NCI-H446 (cell line): ENCODE measurements around the gene SLC17A8.
"Not testable (repeated sequence)": the region's sequence is repeated elsewhere in the genome, so short reads cannot be mapped to it uniquely, and the experiment has no call there.

ENCODE experiments used
- DNase-seq, 2 experiments: peaks; one replicate each; lab custom pipeline; 2025; lab: John Stamatoyannopoulos, UW

The SLC17A8 gene

GRCh38 chr12:100427078-100427477 lies 70.2 kb downstream of the SLC17A8 start:
- DNase-seq: no peak

GRCh38 chr12:100430251-100430650 lies 73.4 kb downstream of the SLC17A8 start:
- DNase-seq: not testable (repeated sequence)

- no peak for DNase-seq
These were observed 76.8 kb downstream of the SLC17A8 start for GRCh38 chr12:100433701-100434100.

- DNase-seq: no peak
These were observed 77.3 kb downstream of the SLC17A8 start for GRCh38 chr12:100434177-100434576.

DNA sequence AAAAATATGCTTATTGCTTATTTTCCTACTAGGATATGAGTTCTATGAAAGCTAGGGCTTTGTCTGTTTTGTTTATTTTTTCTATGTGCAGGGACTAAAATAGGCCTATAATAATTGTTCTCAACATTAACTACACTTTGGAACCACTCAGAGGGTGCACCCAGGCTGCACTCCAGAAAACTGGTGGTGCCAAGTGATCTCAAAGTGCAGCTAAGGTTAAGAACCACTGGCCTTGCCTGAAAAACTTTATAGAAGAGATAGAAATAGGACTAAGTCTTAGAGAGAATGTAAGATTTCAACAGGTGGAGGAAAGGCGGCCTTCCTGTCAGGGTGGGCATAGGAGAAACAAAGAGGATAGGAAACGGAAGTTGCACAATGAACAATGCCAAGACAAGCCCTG lies 79.1 kb downstream of the SLC17A8 start:
- DNase-seq: no peak

DNA sequence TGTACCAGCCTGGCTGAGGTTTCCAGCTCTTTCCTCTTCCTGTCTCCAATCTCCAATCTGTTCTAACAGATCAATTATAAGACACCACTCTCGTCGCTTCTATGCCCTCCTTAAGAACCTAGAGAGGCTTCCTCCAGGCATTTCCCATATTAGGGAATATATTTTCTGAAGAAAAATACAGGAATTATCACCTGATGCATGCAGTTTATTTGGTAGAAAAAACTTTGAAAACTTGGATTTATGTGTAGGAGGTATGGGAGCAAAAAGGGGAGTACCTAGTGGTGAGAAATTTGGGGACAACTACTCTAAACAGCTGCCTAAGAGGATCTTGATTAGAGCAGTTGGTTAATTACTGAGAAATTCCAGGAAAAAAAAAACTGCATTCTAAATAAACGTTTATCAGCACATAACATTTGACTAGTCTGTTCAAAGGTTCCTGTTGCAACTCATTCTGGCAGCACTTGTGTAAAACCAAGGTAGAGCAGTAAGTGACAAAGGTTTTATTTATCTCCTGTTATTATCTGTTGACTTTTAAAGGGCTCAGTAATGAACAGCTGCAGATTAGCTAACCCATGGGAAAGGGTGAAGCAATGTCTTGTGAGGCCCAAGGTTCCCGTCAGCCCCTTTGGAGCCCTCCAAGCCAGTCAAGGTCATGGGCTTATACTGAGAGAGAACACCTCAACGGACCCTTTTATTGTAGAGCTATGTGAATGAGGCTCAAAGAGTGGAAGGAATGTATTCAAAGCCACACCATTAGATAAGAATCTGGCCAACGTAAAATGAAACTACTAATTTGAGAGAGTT lies 80.4 kb downstream of the SLC17A8 start:
- no peak for DNase-seq

DNA sequence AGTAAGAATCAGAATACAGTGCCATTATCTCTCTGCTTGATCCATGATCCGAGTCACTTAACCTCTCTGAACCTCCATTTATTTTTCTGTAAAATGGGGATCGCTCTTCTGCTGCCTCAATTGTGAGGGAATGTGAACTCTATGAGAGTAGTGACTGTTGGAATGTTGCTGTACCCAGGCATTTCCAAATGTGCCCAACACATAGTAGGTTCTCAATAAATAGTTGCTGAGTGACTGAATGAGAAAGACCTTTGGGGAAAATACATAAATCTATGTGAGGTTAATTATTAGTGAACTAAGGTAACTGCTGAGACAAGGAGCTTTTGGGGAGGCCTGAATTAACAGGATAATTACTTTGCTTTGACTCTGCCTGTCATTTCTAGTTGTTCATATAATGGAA lies 82.9 kb downstream of the SLC17A8 start:
- no peak for DNase-seq

DNA sequence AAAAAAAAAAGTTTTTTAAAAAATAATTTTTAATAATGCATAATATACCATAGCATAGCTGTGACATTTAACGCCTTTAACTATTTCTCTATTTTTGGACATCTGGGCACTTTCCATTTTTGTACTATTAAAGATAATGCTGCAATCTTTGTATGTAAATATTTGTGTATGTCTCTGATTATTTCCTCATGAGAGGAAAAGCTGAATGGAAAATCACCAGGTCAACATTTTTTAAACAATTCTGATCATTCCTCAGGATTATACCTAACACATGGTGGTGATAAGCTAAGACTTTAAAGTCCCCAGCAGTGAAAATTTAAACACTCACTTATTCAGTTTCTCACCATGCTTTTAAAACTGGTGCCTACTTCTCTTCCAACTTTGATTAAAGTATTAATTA lies 85.5 kb downstream of the SLC17A8 start:
- DNase-seq: no peak

DNA sequence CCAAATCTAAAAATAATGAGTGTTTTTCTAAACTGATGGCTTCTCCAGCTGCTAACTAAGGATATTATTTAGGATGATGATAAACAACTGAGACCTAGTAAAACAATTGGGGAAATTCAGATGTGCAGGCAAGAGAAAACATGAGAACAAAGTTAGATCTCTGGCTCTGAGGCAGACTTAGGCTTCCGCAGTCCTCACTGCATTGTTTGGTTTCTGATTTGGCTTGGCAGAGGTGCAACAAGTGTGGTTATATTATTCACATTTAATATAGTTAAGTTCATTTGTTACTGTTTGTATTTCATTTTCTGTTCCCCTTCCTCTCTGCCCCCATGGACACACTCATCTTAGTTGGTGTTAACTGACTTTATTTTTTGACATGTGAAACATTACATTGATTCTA lies 86.6 kb downstream of the SLC17A8 start:
- DNase-seq: no peak

DNA sequence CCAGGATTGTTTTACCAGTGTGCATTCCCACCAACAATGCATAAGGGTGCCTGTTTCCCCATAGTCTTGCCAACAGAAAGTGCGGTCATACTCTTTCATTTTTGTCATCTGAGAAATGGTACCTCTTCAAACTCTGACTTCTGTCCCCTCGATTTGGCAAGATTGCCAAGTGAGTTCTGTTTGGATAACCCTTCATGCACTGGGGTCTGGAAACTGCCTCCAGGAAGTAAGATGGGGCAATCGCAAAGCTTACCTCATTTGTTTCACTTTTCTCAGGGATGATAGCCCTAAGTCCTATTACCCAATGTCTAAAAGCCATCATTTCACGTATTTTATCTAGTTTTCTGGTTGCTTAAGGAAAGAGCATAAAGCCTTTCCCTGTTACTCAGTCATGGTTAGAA lies 88.2 kb downstream of the SLC17A8 start:
- no peak for DNase-seq

DNA sequence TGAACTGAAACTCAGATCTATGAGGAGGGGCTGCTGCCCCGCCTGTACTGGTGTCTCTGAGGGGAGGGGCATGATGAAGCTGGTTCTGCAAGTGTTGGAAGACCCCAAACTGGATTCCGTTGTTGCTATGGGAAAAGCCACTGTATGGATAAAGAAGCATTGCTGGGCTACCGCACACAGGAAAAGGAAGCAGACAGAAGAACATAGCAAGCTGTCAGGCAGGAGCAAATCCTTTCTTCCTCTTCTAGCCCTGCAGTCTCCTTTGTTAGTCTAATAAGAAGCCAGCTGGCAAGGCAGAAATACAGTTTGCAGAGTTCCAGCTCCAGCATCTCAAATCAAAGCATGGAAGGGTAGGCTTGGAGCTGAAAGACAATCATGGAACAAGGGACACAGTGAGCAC lies 90.5 kb downstream of the SLC17A8 start:
- peak in 1 of 2 experiments; percentile 62 for DNase-seq

DNA sequence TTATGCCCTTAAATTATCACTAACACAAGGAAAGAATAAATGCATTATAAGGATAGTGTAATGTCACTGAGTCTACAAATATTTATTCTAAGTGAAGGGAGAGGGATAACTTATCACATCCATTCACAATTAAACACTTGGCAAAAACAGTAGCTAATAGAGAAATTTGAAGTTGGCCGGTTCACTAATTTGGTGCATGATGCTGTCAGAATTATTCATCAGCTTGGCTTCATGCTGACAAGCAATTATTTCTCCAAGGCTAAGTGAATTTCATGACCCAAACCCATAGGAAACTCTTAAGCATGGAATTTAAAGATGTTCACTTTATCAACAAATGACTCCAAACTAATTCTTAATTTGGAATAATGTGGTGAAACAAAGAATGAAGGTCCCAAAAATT lies 91.8 kb downstream of the SLC17A8 start:
- DNase-seq: peak; percentile 34 to 55

- DNase-seq: peak in 1 of 2 experiments; percentile 30
These were observed 93.9 kb downstream of the SLC17A8 start for GRCh38 chr12:100450735-100451134.

DNA sequence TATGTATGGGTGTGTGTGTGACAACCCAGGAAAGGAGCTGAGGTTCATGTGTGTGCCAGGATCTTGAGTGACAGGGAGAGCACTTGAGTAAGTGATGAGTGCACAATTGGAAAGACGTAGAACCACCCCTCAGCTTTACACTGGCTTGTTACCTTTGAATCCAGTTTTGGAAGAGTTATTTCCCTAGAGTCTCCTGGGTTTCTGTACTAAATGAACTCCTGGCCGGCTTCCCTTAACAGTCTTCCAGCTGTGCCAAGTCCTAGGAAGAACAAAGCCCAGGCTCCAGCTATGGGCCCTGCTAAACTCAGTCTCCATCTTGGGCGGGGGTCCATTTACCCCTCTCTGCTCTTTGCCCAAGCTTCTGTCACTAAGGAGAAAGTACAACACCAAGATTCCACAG lies 97.1 kb downstream of the SLC17A8 start:
- peak; percentile 66 to 86 for DNase-seq

DNA sequence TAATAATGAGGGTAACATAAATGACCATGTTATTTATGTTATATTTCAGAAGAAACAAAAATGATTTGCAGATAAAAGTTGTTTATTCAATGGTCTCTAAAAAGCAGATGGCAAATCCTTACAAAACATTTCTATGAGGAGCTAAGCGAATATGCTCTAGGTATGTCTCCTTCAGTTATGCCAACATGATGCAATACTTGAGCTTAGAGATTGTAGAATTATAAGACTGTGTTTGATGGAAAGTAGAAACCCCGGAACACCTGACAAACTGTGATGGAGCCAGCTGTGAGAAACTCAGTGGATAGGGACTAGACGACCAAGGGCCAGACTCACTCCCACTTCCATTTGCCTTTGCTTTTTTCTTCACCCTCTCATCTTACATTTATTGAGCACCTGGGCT lies 99.0 kb downstream of the SLC17A8 start:
- no peak for DNase-seq

- DNase-seq: no peak
These were observed 101.3 kb downstream of the SLC17A8 start for GRCh38 chr12:100458191-100458590.

GRCh38 chr12:100460702-100461101 lies 103.8 kb downstream of the SLC17A8 start:
- DNase-seq: peak in 1 of 2 experiments; percentile 15

GRCh38 chr12:100461330-100461973 lies 104.6 kb downstream of the SLC17A8 start:
- no peak for DNase-seq

DNA sequence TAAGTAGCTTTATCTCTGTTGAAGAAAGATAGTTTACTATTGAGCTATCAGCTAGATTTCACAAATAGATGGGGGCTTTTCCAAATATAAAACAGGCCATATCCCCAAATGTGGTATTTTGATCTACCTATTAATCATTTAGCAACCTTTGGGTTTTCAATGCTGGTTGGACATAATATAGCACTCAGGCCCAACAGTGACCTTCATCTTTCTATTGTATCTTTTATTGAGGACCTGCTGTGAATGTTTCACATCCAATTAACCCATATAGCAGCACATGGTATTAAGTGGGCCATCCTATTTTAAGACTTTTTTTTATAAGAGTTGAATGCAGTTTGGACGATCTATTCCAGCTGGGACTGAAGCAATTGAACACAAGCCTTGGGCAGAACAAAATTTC lies 106.8 kb downstream of the SLC17A8 start:
- DNase-seq: no peak

DNA sequence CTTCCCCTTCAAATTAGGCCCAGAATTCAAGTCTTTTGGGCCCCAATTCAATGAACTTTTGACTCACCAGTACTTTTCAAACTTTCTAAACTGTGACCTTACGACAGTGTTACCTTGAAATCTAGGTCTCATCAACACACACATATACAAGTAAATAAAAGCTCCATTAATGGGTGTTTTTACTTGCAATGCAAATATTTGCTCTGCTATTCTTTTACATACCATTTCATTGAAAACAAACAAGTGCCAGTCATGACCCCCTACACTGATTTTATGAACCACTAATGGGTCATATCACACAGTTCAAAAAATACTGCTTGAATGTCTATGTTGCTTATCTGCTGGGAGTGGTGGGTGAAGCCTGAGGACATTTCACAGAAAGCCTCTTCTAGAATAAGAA lies 107.7 kb downstream of the SLC17A8 start:
- DNase-seq: no peak

- no peak for DNase-seq
These were observed 111.3 kb downstream of the SLC17A8 start for GRCh38 chr12:100468126-100468525.
